ENCODE results near the gene THYN1.

The THYN1 gene

GRCh38 chr11:134252346-134253187 is 585 bp downstream of the THYN1 start:
- FAIRE-seq (no peak), DNase-seq (ENCODE audit: low spot score) (no peak)

- DNase-seq (ENCODE audit: low spot score): no peak
- FAIRE-seq: no peak
These were observed 2.5 kb downstream of the THYN1 start for GRCh38 chr11:134250675-134251074.

- no peak for DNase-seq (ENCODE audit: low spot score)
- no peak for FAIRE-seq
These were observed 2.9 kb downstream of the THYN1 start for GRCh38 chr11:134250246-134250645.

- FAIRE-seq (no peak), DNase-seq (ENCODE audit: low spot score) (no peak)
These were observed 4.2 kb downstream of the THYN1 start for GRCh38 chr11:134248910-134249480.

GRCh38 chr11:134246678-134247077 is 6.5 kb downstream of the THYN1 start:
- FAIRE-seq: no peak
- no peak for DNase-seq (ENCODE audit: low spot score)

GRCh38 chr11:134246100-134246499 is 7.1 kb downstream of the THYN1 start:
- DNase-seq (ENCODE audit: low spot score): no peak
- FAIRE-seq: no peak

- no peak for FAIRE-seq
- no peak for DNase-seq (ENCODE audit: low spot score)
These were observed 7.7 kb downstream of the THYN1 start for GRCh38 chr11:134245434-134245833.

- DNase-seq (ENCODE audit: low spot score): no peak
- no peak for FAIRE-seq
These were observed 8.6 kb downstream of the THYN1 start for GRCh38 chr11:134244593-134244992.

GRCh38 chr11:134243913-134244312 is 9.2 kb downstream of the THYN1 start:
- no peak for FAIRE-seq
- DNase-seq (ENCODE audit: low spot score): no peak

- FAIRE-seq (no peak), DNase-seq (ENCODE audit: low spot score) (no peak)
These were observed 10.8 kb downstream of the THYN1 start for GRCh38 chr11:134242376-134242775.

- FAIRE-seq (no peak), DNase-seq (ENCODE audit: low spot score) (no peak)
These were observed 12.6 kb downstream of the THYN1 start for GRCh38 chr11:134240592-134240991.

- no peak for DNase-seq (ENCODE audit: low spot score)
- FAIRE-seq: no peak
These were observed 14.2 kb downstream of the THYN1 start for GRCh38 chr11:134238956-134239355.

GRCh38 chr11:134237557-134237922 is 15.6 kb downstream of the THYN1 start:
- DNase-seq (ENCODE audit: low spot score) (no peak), FAIRE-seq (no peak)

GRCh38 chr11:134236834-134237556 is 16.2 kb downstream of the THYN1 start:
- no peak for DNase-seq (ENCODE audit: low spot score)

GRCh38 chr11:134235399-134235798 is 17.8 kb downstream of the THYN1 start:
- DNase-seq (ENCODE audit: low spot score) (no peak), FAIRE-seq (no peak)

More at GRCh38 chr11:134236834-134237556, 16.2 kb downstream of the THYN1 start:
- FAIRE-seq: no peak

GRCh38 chr11:134233729-134234179 is 19.4 kb downstream of the THYN1 start:
- FAIRE-seq: no peak
- no peak for DNase-seq (ENCODE audit: low spot score)

GRCh38 chr11:134231958-134232659 is 21.0 kb downstream of the THYN1 start:
- no peak for FAIRE-seq
- DNase-seq (ENCODE audit: low spot score): no peak

GRCh38 chr11:134230339-134230738 is 22.8 kb downstream of the THYN1 start:
- DNase-seq (ENCODE audit: low spot score) (no peak), FAIRE-seq (no peak)

GRCh38 chr11:134229126-134229790 is 23.9 kb downstream of the THYN1 start:
- FAIRE-seq (no peak), DNase-seq (ENCODE audit: low spot score) (no peak)

GRCh38 chr11:134228625-134229024 is 24.5 kb downstream of the THYN1 start:
- peak; percentile 85 for FAIRE-seq

GRCh38 chr11:134226806-134227325 is 26.3 kb downstream of the THYN1 start:
- DNase-seq (ENCODE audit: low spot score) (no peak), FAIRE-seq (no peak)

More at GRCh38 chr11:134228625-134229024, 24.5 kb downstream of the THYN1 start:
- DNase-seq (ENCODE audit: low spot score): peak; percentile 69

Measured in RCC 7860 (cell line).